KMS-11 (cell line): ENCODE results near the gene KDM7A.

ENCODE experiments used
- H2AFZ ChIP-seq: fragments of 200-600 bp; sonication (generic); 2 replicates; pipeline ENCODE4 v1.6.1; 2016; ENCODE audit warnings: antibody characterized with exemption, mixed run types, low read depth
- H3K27ac ChIP-seq: fragments of 200-600 bp; sonication (generic); 2 replicates; pipeline ENCODE4 v1.6.1; 2016; ENCODE audit warnings: mild to moderate bottlenecking, mixed run types
- H3K27me3 ChIP-seq: fragments of 200-600 bp; sonication (generic); 2 replicates; pipeline ENCODE4 v1.6.1; 2017; ENCODE audit warnings: mild to moderate bottlenecking, low read depth, mixed run types, moderate library complexity; ENCODE audit not compliant: insufficient read depth
- H3K36me3 ChIP-seq: fragments of 200-600 bp; sonication (generic); 2 replicates; pipeline ENCODE4 v1.6.1; 2017; ENCODE audit warnings: mild to moderate bottlenecking, mixed run types; ENCODE audit not compliant: insufficient read depth
- H3K4me1 ChIP-seq: fragments of 200-600 bp; sonication (generic); 2 replicates; pipeline ENCODE4 v1.6.1; 2016; ENCODE audit warnings: mild to moderate bottlenecking, low read depth, mixed run types; ENCODE audit not compliant: poor library complexity, severe bottlenecking
- H3K4me2 ChIP-seq: fragments of 200-600 bp; sonication (generic); 2 replicates; pipeline ENCODE4 v1.7.0; 2016; ENCODE audit warnings: mild to moderate bottlenecking, mixed run types
- H3K4me3 ChIP-seq: fragments of 200-600 bp; sonication (generic); IDR thresholded peaks from 2 replicates; pipeline ENCODE4 v1.6.1; 2017; ENCODE audit warnings: low read depth, low read length, mixed read lengths; ENCODE audit not compliant: insufficient read depth
- H3K79me2 ChIP-seq: fragments of 200-600 bp; sonication (generic); 2 replicates; pipeline ENCODE4 v1.6.1; 2016; ENCODE audit warnings: low read depth, mixed run types; ENCODE audit not compliant: insufficient read depth
- H3K9ac ChIP-seq: fragments of 200-600 bp; sonication (generic); 2 replicates; pipeline ENCODE4 v1.6.1; 2016; ENCODE audit warnings: mild to moderate bottlenecking, mixed run types
- H4K20me1 ChIP-seq: fragments of 200-600 bp; sonication (generic); 2 replicates; pipeline ENCODE4 v1.6.1; 2016; ENCODE audit warnings: mild to moderate bottlenecking, mixed run types; ENCODE audit not compliant: insufficient read depth
- TF ChIP-seq, protein P1 (sequence below): fragments of 200-600 bp; sonication (generic); conservative IDR thresholded peaks from 2 replicates; pipeline ENCODE4 v1.6.1; 2017; ENCODE audit warnings: low read depth, mild to moderate bottlenecking, antibody characterized with exemption, low read length, moderate library complexity, mixed read lengths

The KDM7A gene

GRCh38 chr7:140146574-140146973, 30.2 kb downstream of the KDM7A start:
- Histone ChIP-seq H3K4me2 (no peak overlapping the region), H3K36me3 (no peaks in the 10 kb centered on the region), H3K79me2 (no peaks in the 10 kb centered on the region), H4K20me1 (no peaks in the 10 kb centered on the region), H3K27ac (no peak overlapping the region), H3K9ac (no peak overlapping the region), H3K4me3 (no peak overlapping the region), H2AFZ (no peak overlapping the region), H3K4me1 (no peaks in the 10 kb centered on the region), H3K27me3 (no peaks in the 10 kb centered on the region)
- TF ChIP-seq, protein P1, sequence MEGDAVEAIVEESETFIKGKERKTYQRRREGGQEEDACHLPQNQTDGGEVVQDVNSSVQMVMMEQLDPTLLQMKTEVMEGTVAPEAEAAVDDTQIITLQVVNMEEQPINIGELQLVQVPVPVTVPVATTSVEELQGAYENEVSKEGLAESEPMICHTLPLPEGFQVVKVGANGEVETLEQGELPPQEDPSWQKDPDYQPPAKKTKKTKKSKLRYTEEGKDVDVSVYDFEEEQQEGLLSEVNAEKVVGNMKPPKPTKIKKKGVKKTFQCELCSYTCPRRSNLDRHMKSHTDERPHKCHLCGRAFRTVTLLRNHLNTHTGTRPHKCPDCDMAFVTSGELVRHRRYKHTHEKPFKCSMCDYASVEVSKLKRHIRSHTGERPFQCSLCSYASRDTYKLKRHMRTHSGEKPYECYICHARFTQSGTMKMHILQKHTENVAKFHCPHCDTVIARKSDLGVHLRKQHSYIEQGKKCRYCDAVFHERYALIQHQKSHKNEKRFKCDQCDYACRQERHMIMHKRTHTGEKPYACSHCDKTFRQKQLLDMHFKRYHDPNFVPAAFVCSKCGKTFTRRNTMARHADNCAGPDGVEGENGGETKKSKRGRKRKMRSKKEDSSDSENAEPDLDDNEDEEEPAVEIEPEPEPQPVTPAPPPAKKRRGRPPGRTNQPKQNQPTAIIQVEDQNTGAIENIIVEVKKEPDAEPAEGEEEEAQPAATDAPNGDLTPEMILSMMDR = no peak

DNA sequence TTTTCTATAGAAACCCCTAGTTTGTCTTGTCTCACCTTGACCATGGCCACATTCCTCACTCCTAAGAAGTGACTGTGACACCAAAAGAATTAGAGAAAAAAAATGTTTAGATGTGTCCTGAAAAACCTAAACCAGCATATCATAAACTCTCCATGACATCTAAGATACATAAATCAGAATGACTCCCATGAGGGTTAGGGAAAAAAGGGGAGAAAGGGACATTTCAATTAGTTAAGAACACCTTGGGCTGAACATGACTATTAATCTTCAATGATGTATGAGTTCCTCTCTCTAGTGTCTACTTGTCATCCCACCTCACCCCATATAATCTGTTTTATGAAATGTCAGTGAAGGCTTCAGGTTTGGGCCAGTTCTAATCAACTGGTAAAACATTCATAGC, 31.1 kb downstream of the KDM7A start:
- H3K79me2 ChIP-seq = no peaks in the 10 kb centered on the region

GRCh38 chr7:140144821-140145220, 32.0 kb downstream of the KDM7A start:
- H3K4me2 ChIP-seq = no peak overlapping the region
- no peaks in the 10 kb centered on the region for H3K36me3 ChIP-seq
- H3K79me2 ChIP-seq = no peaks in the 10 kb centered on the region
- no peak overlapping the region for H3K27ac ChIP-seq
- no peaks in the 10 kb centered on the region for H3K4me1 ChIP-seq
- H3K27me3 ChIP-seq = no peaks in the 10 kb centered on the region
- H4K20me1 ChIP-seq = no peaks in the 10 kb centered on the region
- H2AFZ ChIP-seq = no peak overlapping the region
- TF ChIP-seq, protein P1 = no peak
- no peak overlapping the region for H3K4me3 ChIP-seq
- no peak overlapping the region for H3K9ac ChIP-seq

More for the DNA sequence above, 31.1 kb downstream of the KDM7A start:
- H3K36me3 ChIP-seq = no peaks in the 10 kb centered on the region
- TF ChIP-seq, protein P1 = no peak
- no peaks in the 10 kb centered on the region for H3K27me3 ChIP-seq
- no peak overlapping the region for H3K4me3 ChIP-seq
- H2AFZ ChIP-seq = no peak overlapping the region
- H3K27ac ChIP-seq = no peak overlapping the region
- H4K20me1 ChIP-seq = no peaks in the 10 kb centered on the region
- H3K4me1 ChIP-seq = no peaks in the 10 kb centered on the region
- no peak overlapping the region for H3K9ac ChIP-seq
- no peak overlapping the region for H3K4me2 ChIP-seq

GRCh38 chr7:140143997-140144396, 32.8 kb downstream of the KDM7A start:
- TF ChIP-seq, protein P1 = no peak
- Histone ChIP-seq H3K36me3 (no peaks in the 10 kb centered on the region), H3K79me2 (no peaks in the 10 kb centered on the region)

GRCh38 chr7:140142031-140142430, 34.8 kb downstream of the KDM7A start:
- no peaks in the 10 kb centered on the region for H3K4me1 ChIP-seq
- no peaks in the 10 kb centered on the region for H3K36me3 ChIP-seq
- H3K9ac ChIP-seq = no peak overlapping the region
- no peaks in the 10 kb centered on the region for H3K27me3 ChIP-seq
- no peak overlapping the region for H3K4me2 ChIP-seq
- no peaks in the 10 kb centered on the region for H3K79me2 ChIP-seq
- TF ChIP-seq, protein P1 = no peak
- H3K27ac ChIP-seq = no peak overlapping the region
- H2AFZ ChIP-seq = no peak overlapping the region
- H4K20me1 ChIP-seq = no peaks in the 10 kb centered on the region
- no peak overlapping the region for H3K4me3 ChIP-seq

More at GRCh38 chr7:140143997-140144396, 32.8 kb downstream of the KDM7A start:
- no peak overlapping the region for H3K4me2 ChIP-seq
- no peaks in the 10 kb centered on the region for H4K20me1 ChIP-seq
- H3K4me1 ChIP-seq = no peaks in the 10 kb centered on the region
- H2AFZ ChIP-seq = no peak overlapping the region
- H3K4me3 ChIP-seq = no peak overlapping the region
- H3K9ac ChIP-seq = no peak overlapping the region
- H3K27me3 ChIP-seq = no peaks in the 10 kb centered on the region
- H3K27ac ChIP-seq = no peak overlapping the region
